GM06990 (cell line): Measurements from ENCODE around the gene MED25.

Source experiments
- DNase-seq: peaks from one replicate; pipeline ENCODE4 v3.0.0-alpha.2; 2011; ENCODE audit not compliant: insufficient read length; ENCODE audit errors: extremely low read depth
- H3K27me3 ChIP-seq: replicated peaks from 2 replicates; pipeline ENCODE4 v1.6.0; 2011; ENCODE audit warnings: low read length; ENCODE audit not compliant: control insufficient read depth, insufficient read depth
- H3K36me3 ChIP-seq: 2 replicates; pipeline ENCODE4 v1.5.1; 2011; ENCODE audit warnings: low read length; ENCODE audit not compliant: control insufficient read depth, insufficient read depth
- H3K4me3 ChIP-seq: replicated peaks from 2 replicates; pipeline ENCODE4 v1.5.1; 2011; ENCODE audit warnings: low read depth, mild to moderate bottlenecking, control low read depth, low read length
- TF ChIP-seq, protein P1 (sequence below): IDR thresholded peaks from 2 replicates; pipeline ENCODE4 v1.5.1; 2011; ENCODE audit warnings: low read length, control low read depth, mild to moderate bottlenecking, inconsistent platforms; ENCODE audit not compliant: insufficient read depth, poor library complexity, severe bottlenecking

The MED25 gene

DNA sequence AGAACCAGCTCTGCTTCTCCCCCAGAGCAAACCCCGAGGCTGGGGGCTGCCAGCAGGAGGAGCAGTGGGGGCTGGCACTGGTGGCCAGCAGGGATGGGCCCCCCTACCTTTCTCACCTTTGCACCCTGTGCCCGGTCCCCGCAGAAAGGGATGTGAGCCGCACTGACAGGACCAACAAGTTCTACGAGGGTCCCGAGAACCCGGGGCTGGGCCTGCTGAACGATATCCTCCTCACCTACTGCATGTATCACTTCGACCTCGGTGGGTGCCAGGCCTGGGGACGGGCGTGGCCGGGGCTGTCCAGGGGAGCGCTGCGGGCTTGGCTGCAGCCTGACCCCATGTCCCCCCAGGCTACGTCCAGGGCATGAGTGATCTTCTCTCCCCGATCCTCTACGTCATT is 66.0 kb downstream of the MED25 start:
- no peak for DNase-seq
- Histone ChIP-seq H3K27me3 (no peaks in the 10 kb centered on the region), H3K4me3 (no peak overlapping the region), H3K36me3 (peaks cover 38% of the 10 kb centered on the region)
- TF ChIP-seq, protein P1, sequence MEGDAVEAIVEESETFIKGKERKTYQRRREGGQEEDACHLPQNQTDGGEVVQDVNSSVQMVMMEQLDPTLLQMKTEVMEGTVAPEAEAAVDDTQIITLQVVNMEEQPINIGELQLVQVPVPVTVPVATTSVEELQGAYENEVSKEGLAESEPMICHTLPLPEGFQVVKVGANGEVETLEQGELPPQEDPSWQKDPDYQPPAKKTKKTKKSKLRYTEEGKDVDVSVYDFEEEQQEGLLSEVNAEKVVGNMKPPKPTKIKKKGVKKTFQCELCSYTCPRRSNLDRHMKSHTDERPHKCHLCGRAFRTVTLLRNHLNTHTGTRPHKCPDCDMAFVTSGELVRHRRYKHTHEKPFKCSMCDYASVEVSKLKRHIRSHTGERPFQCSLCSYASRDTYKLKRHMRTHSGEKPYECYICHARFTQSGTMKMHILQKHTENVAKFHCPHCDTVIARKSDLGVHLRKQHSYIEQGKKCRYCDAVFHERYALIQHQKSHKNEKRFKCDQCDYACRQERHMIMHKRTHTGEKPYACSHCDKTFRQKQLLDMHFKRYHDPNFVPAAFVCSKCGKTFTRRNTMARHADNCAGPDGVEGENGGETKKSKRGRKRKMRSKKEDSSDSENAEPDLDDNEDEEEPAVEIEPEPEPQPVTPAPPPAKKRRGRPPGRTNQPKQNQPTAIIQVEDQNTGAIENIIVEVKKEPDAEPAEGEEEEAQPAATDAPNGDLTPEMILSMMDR = no peak

DNA sequence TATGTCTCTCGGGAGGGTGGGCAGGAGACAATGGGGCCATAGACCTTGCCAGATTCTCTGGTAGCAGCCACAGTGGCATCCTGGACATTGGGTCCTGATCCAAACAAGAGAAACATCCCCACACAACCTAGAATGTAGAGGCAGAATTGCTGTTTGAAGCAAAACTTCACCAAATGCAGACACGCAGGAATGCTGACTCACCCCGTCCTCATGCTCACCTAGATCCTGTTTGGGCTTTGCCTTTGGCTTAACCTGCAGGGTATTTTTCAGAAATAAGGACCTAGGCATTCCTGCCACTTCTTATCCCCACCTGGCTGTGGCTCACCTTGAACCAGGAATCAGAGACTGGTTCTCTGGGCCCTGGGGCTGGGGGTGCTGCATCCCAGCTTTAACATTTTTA is 66.7 kb downstream of the MED25 start:
- no peaks in the 10 kb centered on the region for H3K27me3 ChIP-seq
- H3K36me3 ChIP-seq = peaks cover 42% of the 10 kb centered on the region
- TF ChIP-seq, protein P1 = no peak
- no peak for DNase-seq
- no peak overlapping the region for H3K4me3 ChIP-seq
